HCT116 (cell line): ENCODE measurements around the gene SMIM41.

Source experiments
- EZH2 ChIP-seq: fragments of 200-600 bp; sonication (generic); IDR thresholded peaks from 2 replicates; pipeline ENCODE4 v1.6.1; 2017; ENCODE audit warnings: antibody characterized with exemption, mixed run types
- REST ChIP-seq: IDR thresholded peaks from 2 replicates; pipeline ENCODE4 v1.6.1; 2012; ENCODE audit warnings: low read depth
- TF ChIP-seq, protein P1 (sequence below), 3 experiments: fragments of 200-600 bp in 1 of 3; sonication (generic) in 1 of 3; IDR thresholded peaks in 2 of 3; conservative IDR thresholded peaks in 1 of 3; 2 replicates each; pipeline ENCODE4 v1.5.1; 2012 to 2017; ENCODE audit warnings: low read depth in 2 of 3, low read length in 2 of 3, antibody characterized with exemption in 1 of 3, borderline replicate concordance in 1 of 3, control low read depth in 1 of 3, mild to moderate bottlenecking in 1 of 3, mixed read lengths in 1 of 3, mixed run types in 1 of 3, moderate library complexity in 1 of 3; ENCODE audit not compliant: insufficient read depth in 1 of 3

DNA sequence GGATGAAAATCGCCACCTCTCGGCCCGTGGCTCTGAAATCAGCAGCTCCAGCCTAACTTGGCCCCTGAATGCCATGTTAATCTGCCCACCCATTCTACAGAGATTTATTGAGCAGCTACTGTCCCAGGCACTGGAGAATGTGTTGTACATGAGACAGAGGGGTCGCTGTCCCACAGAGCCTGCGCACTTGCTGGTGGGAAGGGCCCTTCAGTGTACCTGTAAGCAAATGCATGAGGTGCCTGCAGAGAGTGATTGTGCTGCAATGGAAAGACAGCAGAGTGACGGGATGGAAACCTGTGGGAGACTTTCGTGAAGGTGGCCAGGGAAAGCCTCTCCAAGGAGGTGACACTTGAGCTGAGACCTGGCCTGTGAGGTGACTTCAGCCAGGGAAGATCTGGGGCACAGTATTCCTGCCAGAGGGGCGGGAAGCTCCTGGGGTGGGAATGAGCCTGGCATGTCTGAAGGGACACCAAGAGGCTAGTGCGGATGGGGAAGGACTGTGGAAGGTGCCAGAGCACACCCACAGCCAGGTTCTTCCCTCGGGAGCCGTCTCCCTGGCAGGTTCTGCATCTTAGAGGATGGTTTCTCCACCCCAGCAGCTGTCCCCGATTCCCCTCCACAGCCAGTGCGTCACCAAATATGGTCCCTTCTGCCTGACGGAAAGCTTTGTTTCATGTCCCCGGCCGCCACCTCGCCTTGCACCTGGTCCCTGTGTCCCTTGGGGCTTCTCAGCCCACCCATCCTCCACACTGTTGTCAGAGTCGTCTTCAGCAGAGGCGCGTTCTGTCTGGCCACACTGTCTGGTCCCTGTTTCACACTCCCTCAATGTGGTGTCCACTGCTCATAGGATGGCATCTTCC, 8.7 kb downstream of the SMIM41 start:
- TF ChIP-seq, protein P1, sequence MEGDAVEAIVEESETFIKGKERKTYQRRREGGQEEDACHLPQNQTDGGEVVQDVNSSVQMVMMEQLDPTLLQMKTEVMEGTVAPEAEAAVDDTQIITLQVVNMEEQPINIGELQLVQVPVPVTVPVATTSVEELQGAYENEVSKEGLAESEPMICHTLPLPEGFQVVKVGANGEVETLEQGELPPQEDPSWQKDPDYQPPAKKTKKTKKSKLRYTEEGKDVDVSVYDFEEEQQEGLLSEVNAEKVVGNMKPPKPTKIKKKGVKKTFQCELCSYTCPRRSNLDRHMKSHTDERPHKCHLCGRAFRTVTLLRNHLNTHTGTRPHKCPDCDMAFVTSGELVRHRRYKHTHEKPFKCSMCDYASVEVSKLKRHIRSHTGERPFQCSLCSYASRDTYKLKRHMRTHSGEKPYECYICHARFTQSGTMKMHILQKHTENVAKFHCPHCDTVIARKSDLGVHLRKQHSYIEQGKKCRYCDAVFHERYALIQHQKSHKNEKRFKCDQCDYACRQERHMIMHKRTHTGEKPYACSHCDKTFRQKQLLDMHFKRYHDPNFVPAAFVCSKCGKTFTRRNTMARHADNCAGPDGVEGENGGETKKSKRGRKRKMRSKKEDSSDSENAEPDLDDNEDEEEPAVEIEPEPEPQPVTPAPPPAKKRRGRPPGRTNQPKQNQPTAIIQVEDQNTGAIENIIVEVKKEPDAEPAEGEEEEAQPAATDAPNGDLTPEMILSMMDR (IDR thresholded peaks at IDR 0.05 in 2 of 3, conservative IDR thresholded peaks at IDR 0.05 in 1 of 3; ENCODE audit: borderline replicate concordance in 1 of 3, insufficient read depth in 1 of 3, low read depth in 2 of 3, low read length in 2 of 3), result no peak
- no peak for TF ChIP-seq EZH2
- TF ChIP-seq REST, result no peak
